Measurements from ENCODE around the gene MACROD2. TPM values are rescaled to one million over a fixed set of nuclear protein-coding genes. Genes with fewer than 3 reads are reported as not detected.

Gene MACROD2
- total and polyA plus RNA-seq, 2 of the 4 experiments (the other 2 are of a cell fraction): not detected

GRCh38 chr20:14710951-14711350 is 715.6 kb downstream of the MACROD2 start:
- H4K8ac ChIP-seq (ENCODE audit: low read depth in 2 of 2, low read length in 2 of 2): no peak overlapping the region
- no peak overlapping the region for H3K23ac ChIP-seq (ENCODE audit: low read depth, low read length)
- TF ChIP-seq RCOR1 (IDR thresholded peaks at IDR 0.05; ENCODE audit: insufficient replicate concordance, low read length): no peak
- no peak for TF ChIP-seq MXI1 (IDR thresholded peaks at IDR 0.05; ENCODE audit: borderline replicate concordance, low read depth, low read length)
- TF ChIP-seq RAD21 (IDR thresholded peaks at IDR 0.05; ENCODE audit: low read length): no peak
- no peak for TF ChIP-seq CHD1 (IDR thresholded peaks at IDR 0.05; ENCODE audit: low read depth, low read length)
- TF ChIP-seq USF2 (IDR thresholded peaks at IDR 0.05; ENCODE audit: low read depth, low read length): no peak
- no peak for TF ChIP-seq FOS (IDR thresholded peaks at IDR 0.05; ENCODE audit: low read depth, low read length)
- H3K9me1 ChIP-seq (ENCODE audit: insufficient read depth, low read length): no peaks in the 10 kb centered on the region
- no peak overlapping the region for H3K14ac ChIP-seq (replicated peaks; ENCODE audit: low read depth, low read length)
- no peak overlapping the region for H2BK20ac ChIP-seq (ENCODE audit: low read depth, low read length)
- H3K4ac ChIP-seq (ENCODE audit: low read depth, low read length): no peak overlapping the region
- H2BK5ac ChIP-seq (ENCODE audit: low read depth, low read length, poor library complexity, severe bottlenecking): no peak overlapping the region
- no peak overlapping the region for H2AK5ac ChIP-seq (ENCODE audit: low read depth, low read length)
- H4K20me1 ChIP-seq (ENCODE audit: insufficient read depth, low read length): no peaks in the 10 kb centered on the region
- H4K91ac ChIP-seq (ENCODE audit: insufficient read depth, low read depth, low read length): no peak overlapping the region
- intact Hi-C loops (cut with micrococcal nuclease) (no loop called here), in situ Hi-C loops (cut with MboI; ENCODE audit: low sequenced_read_pairs) (no loop called here), dilution Hi-C loops (cut with HindIII; ENCODE audit: low sequenced_read_pairs, unreplicated experiment) (no loop called here)
- no peaks in the 10 kb centered on the region for H3K4me1 ChIP-seq (ENCODE audit: control insufficient read depth, insufficient read depth, low read length)
- H3K79me1 ChIP-seq (ENCODE audit: low read depth in 1 of 2, low read length in 2 of 2): no peaks in the 10 kb centered on the region
- DNase-seq (no peak), ATAC-seq (ENCODE audit: low read depth) (no peak)
- BruUV-seq (replicated peaks): no TSS peak
- no peak overlapping the region for H3K4me2 ChIP-seq (ENCODE audit: low read depth, low read length)
- WGBS, 2 experiments (ENCODE audit: extremely low coverage in 2 of 2, insufficient read length in 1 of 2): no CpG with 5 or more reads among the region's 2 CpGs
- ChIA-PET POLR2A (ENCODE audit: unreplicated experiment) (no interaction called here), CTCF (no interaction called here)
- no peak overlapping the region for H3K9ac ChIP-seq (ENCODE audit: low read depth, low read length)
- no peak overlapping the region for H2AK9ac ChIP-seq (replicated peaks; ENCODE audit: low read depth, low read length, poor library complexity)
- H2BK120ac ChIP-seq (ENCODE audit: low read depth, low read length): no peak overlapping the region
- no peaks in the 10 kb centered on the region for H3K36me3 ChIP-seq (ENCODE audit: control insufficient read depth, insufficient read depth, low read length)
- H3K4me3 ChIP-seq (ENCODE audit: insufficient read depth, low read depth, low read length): no peak overlapping the region
- no peak overlapping the region for H3K18ac ChIP-seq (ENCODE audit: low read depth, low read length)
- no peak overlapping the region for H2AFZ ChIP-seq (replicated peaks; ENCODE audit: low read length, poor library complexity)
- H3K27ac ChIP-seq (ENCODE audit: insufficient read depth, low read length): no peak overlapping the region
- H3K56ac ChIP-seq (ENCODE audit: extremely low read depth, insufficient read depth, low read length): no peak overlapping the region
- H2BK15ac ChIP-seq (ENCODE audit: low read depth, low read length): no peak overlapping the region
- no peaks in the 10 kb centered on the region for H3K9me3 ChIP-seq (ENCODE audit: control insufficient read depth, insufficient read depth, low read length)
- no peaks in the 10 kb centered on the region for H3K27me3 ChIP-seq (ENCODE audit: control insufficient read depth, insufficient read depth, low read length)
- H4K5ac ChIP-seq (ENCODE audit: low read depth, low read length): no peak overlapping the region

Measured in IMR-90 (cell line).